ENCODE measurements around the gene RIOK2.

DNA sequence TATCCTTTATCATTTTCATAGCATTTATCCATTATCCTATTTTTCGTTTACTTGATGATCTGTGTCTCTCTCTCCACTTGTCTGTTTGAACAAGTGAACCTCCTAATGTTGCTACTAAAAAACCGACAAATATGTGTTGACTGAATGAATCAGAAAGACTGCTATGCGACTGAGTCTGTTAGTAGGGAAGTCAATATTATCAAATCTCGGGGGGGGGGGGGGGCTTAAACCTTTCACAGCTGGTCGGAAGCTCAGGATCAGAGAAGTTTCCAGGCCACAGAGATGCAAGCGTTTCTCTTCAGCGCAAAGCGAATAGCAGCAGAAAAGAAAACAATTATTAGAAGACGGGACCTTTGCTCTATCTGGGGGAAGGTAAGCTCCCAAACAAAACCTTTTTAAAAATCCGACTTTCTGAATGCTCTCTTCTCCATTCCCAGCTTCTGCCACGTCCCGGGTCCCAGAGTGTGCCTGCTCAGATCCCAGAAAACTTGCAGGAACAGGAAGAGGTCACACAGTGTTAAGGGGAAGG is 412 bp downstream of the RIOK2 start:
- no peak for TF ChIP-seq POLR2A (IDR thresholded peaks at IDR 0.05)
- TF ChIP-seq, protein P1, sequence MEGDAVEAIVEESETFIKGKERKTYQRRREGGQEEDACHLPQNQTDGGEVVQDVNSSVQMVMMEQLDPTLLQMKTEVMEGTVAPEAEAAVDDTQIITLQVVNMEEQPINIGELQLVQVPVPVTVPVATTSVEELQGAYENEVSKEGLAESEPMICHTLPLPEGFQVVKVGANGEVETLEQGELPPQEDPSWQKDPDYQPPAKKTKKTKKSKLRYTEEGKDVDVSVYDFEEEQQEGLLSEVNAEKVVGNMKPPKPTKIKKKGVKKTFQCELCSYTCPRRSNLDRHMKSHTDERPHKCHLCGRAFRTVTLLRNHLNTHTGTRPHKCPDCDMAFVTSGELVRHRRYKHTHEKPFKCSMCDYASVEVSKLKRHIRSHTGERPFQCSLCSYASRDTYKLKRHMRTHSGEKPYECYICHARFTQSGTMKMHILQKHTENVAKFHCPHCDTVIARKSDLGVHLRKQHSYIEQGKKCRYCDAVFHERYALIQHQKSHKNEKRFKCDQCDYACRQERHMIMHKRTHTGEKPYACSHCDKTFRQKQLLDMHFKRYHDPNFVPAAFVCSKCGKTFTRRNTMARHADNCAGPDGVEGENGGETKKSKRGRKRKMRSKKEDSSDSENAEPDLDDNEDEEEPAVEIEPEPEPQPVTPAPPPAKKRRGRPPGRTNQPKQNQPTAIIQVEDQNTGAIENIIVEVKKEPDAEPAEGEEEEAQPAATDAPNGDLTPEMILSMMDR (IDR thresholded peaks at IDR 0.05): no peak

All from body of pancreas (tissue), 4 donors.